22Rv1 (cell line): ENCODE data around the gene GTSF1L.

ENCODE experiments used
- ZFX ChIP-seq: fragments of 450-650 bp; IDR thresholded peaks from 2 replicates; pipeline ENCODE4 v1.6.1; 2017; ENCODE audit warnings: antibody characterized with exemption, borderline replicate concordance
- TF ChIP-seq, protein P1 (sequence below): fragments of 450-650 bp; IDR thresholded peaks from 2 replicates; pipeline ENCODE4 v1.5.1; 2017; ENCODE audit warnings: mild to moderate bottlenecking

GRCh38 chr20:43752051-43752360, 25.2 kb upstream of the GTSF1L start:
- TF ChIP-seq, protein P1, sequence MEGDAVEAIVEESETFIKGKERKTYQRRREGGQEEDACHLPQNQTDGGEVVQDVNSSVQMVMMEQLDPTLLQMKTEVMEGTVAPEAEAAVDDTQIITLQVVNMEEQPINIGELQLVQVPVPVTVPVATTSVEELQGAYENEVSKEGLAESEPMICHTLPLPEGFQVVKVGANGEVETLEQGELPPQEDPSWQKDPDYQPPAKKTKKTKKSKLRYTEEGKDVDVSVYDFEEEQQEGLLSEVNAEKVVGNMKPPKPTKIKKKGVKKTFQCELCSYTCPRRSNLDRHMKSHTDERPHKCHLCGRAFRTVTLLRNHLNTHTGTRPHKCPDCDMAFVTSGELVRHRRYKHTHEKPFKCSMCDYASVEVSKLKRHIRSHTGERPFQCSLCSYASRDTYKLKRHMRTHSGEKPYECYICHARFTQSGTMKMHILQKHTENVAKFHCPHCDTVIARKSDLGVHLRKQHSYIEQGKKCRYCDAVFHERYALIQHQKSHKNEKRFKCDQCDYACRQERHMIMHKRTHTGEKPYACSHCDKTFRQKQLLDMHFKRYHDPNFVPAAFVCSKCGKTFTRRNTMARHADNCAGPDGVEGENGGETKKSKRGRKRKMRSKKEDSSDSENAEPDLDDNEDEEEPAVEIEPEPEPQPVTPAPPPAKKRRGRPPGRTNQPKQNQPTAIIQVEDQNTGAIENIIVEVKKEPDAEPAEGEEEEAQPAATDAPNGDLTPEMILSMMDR, result no peak
- TF ChIP-seq ZFX, result no peak
